ENCODE data around the gene AAGAB.

Gene AAGAB

DNA sequence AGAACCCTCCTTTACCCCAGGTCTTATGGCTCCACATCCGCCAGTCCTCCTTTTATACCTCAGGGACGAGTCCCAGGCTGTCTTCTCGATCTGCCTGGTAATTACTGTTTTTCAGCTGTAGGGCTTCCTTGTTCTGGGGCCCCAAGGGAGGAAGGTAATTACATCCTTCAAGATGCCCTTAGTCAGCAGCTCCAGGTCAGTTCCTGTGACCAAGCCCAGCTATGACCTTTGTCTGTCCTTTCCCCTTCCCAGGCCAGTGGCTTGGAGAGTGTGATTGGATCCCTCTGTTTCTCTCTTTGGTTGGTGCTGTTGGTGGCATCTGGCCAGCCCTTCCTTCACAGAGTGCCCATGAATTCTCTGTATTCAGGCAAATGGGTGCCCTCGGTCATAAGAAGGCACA, 92.6 kb downstream of the AAGAB start:
- Histone ChIP-seq H3K9me3 (ENCODE audit: insufficient read depth, low read length) (no peaks in the 10 kb centered on the region), H2AFZ (ENCODE audit: low read depth, low read length, severe bottlenecking) (no peak overlapping the region), H3F3A (ENCODE audit: insufficient read depth) (no peaks in the 10 kb centered on the region), H3K79me2 (ENCODE audit: insufficient read depth, low read length) (peaks cover 6% of the 10 kb centered on the region; the same call in 1 of the 2 replicates), H3K9ac (ENCODE audit: low read length) (no peak overlapping the region), H3K27me3 (ENCODE audit: low read length) (no peaks in the 10 kb centered on the region), H3K9me2 (replicated peaks; ENCODE audit: insufficient read depth, low read length) (no peaks in the 10 kb centered on the region), H3K4me2 (ENCODE audit: low read depth, low read length, poor library complexity, severe bottlenecking) (no peak overlapping the region), H3K27ac (ENCODE audit: low read depth, low read length) (no peak overlapping the region), H4K20me1 (ENCODE audit: low read depth, low read length) (no peaks in the 10 kb centered on the region), H3K4me3 (ENCODE audit: insufficient read depth, low read length, poor library complexity, severe bottlenecking) (no peak overlapping the region), H3K36me3 (ENCODE audit: low read length) (no peaks in the 10 kb centered on the region)
- TF ChIP-seq EZH2phosphoT487 (conservative IDR thresholded peaks at IDR 0.05; ENCODE audit: low read length), result no peak
- TF ChIP-seq, protein P1, sequence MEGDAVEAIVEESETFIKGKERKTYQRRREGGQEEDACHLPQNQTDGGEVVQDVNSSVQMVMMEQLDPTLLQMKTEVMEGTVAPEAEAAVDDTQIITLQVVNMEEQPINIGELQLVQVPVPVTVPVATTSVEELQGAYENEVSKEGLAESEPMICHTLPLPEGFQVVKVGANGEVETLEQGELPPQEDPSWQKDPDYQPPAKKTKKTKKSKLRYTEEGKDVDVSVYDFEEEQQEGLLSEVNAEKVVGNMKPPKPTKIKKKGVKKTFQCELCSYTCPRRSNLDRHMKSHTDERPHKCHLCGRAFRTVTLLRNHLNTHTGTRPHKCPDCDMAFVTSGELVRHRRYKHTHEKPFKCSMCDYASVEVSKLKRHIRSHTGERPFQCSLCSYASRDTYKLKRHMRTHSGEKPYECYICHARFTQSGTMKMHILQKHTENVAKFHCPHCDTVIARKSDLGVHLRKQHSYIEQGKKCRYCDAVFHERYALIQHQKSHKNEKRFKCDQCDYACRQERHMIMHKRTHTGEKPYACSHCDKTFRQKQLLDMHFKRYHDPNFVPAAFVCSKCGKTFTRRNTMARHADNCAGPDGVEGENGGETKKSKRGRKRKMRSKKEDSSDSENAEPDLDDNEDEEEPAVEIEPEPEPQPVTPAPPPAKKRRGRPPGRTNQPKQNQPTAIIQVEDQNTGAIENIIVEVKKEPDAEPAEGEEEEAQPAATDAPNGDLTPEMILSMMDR (IDR thresholded peaks at IDR 0.05; ENCODE audit: insufficient read depth, low read length, poor library complexity, severe bottlenecking), result no peak

DNA sequence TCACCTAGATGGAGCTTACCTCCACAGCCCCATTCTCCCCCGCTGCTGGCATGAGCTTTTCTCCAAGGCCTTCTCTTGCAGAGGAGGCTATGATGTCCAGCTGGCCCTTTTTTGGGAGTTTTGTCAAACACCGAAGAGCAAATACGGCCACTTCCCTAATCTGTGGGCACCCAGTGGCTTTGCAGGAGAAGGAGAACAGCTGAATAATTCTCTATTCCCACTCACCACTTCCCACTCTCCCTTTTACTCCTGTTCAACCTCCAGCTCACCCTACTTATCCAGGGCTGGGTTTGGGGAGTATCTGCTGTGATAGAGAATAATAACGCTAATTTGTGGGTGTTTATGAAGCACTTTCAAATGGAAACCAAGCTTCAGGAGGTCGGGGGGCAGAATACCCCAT, 93.0 kb downstream of the AAGAB start:
- Histone ChIP-seq H3F3A (ENCODE audit: insufficient read depth) (no peaks in the 10 kb centered on the region), H3K9ac (ENCODE audit: low read length) (no peak overlapping the region), H3K79me2 (ENCODE audit: insufficient read depth, low read length) (peaks cover 6% of the 10 kb centered on the region; the same call in 1 of the 2 replicates), H4K20me1 (ENCODE audit: low read depth, low read length) (no peaks in the 10 kb centered on the region), H3K9me2 (replicated peaks; ENCODE audit: insufficient read depth, low read length) (no peaks in the 10 kb centered on the region), H3K9me3 (ENCODE audit: insufficient read depth, low read length) (no peaks in the 10 kb centered on the region), H3K4me3 (ENCODE audit: insufficient read depth, low read length, poor library complexity, severe bottlenecking) (no peak overlapping the region), H3K27me3 (ENCODE audit: low read length) (no peaks in the 10 kb centered on the region), H3K4me2 (ENCODE audit: low read depth, low read length, poor library complexity, severe bottlenecking) (no peak overlapping the region), H3K36me3 (ENCODE audit: low read length) (no peaks in the 10 kb centered on the region), H3K27ac (ENCODE audit: low read depth, low read length) (no peak overlapping the region), H2AFZ (ENCODE audit: low read depth, low read length, severe bottlenecking) (no peak overlapping the region)
- no peak for TF ChIP-seq EZH2phosphoT487 (conservative IDR thresholded peaks at IDR 0.05; ENCODE audit: low read length)
- TF ChIP-seq, protein P1 (IDR thresholded peaks at IDR 0.05; ENCODE audit: insufficient read depth, low read length, poor library complexity, severe bottlenecking), result no peak

DNA sequence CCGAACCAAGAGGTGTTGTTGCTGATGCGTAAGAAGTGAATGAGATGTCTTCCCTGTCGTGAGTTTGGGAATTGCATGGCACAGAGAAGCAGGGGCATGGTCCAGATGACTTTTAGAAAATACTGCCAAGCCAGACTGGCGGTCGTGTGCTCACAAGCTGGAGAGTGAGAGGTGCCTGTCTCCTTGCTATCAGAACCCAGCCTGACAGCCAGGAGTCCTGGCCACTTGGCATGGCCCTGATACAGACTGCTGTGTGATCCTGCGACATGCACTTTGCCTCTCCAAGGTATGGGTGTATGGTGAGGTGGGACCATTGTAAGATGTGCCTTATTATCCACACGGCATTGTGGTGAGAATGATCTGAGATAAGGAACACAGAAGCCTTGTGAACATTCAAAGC, 96.1 kb downstream of the AAGAB start:
- Histone ChIP-seq H3K9ac (ENCODE audit: low read length) (no peak overlapping the region), H3F3A (ENCODE audit: insufficient read depth) (no peaks in the 10 kb centered on the region), H3K27ac (ENCODE audit: low read depth, low read length) (no peak overlapping the region), H3K36me3 (ENCODE audit: low read length) (no peaks in the 10 kb centered on the region), H4K20me1 (ENCODE audit: low read depth, low read length) (no peaks in the 10 kb centered on the region), H3K4me3 (ENCODE audit: insufficient read depth, low read length, poor library complexity, severe bottlenecking) (no peak overlapping the region), H3K27me3 (ENCODE audit: low read length) (no peaks in the 10 kb centered on the region), H3K79me2 (ENCODE audit: insufficient read depth, low read length) (peaks cover 8% of the 10 kb centered on the region; the same call in 1 of the 2 replicates), H3K9me3 (ENCODE audit: insufficient read depth, low read length) (no peaks in the 10 kb centered on the region), H3K4me2 (ENCODE audit: low read depth, low read length, poor library complexity, severe bottlenecking) (no peak overlapping the region), H2AFZ (ENCODE audit: low read depth, low read length, severe bottlenecking) (no peak overlapping the region), H3K9me2 (replicated peaks; ENCODE audit: insufficient read depth, low read length) (no peaks in the 10 kb centered on the region)
- no peak for TF ChIP-seq EZH2phosphoT487 (conservative IDR thresholded peaks at IDR 0.05; ENCODE audit: low read length)
- TF ChIP-seq, protein P1 (IDR thresholded peaks at IDR 0.05; ENCODE audit: insufficient read depth, low read length, poor library complexity, severe bottlenecking), result no peak

Data from SU-DHL-6 (cell line).